IMR-90 (cell line): ENCODE data around the gene RAPSN. TPM values are rescaled to one million over a fixed set of nuclear protein-coding genes. Genes with fewer than 3 reads are reported as not detected.
A peak's percentile ranks its signal among the peaks of the same experiment; 100 is the strongest.

Experiments
- ATAC-seq: fragments of 200-7000 bp; cut with Tn5 transposase; 2 replicates; pipeline ENCODE4 v1.9.1; 2020; ENCODE audit warnings: low read depth, mild to moderate bottlenecking, moderate library complexity
- BruUV-seq: library from RNA; stranded (reverse); fragments of 400-500 nt; replicated peaks from 2 replicates; lab custom pipeline; 2021; lab: Mats Ljungman, UMichigan
- CTCF ChIA-PET: fragments of 300-600 bp; formaldehyde crosslinking; extraction: SDS; loops from one replicate; lab custom pipeline; 2021; ENCODE audit warnings: antibody characterized with exemption; lab: Yijun Ruan, JAX
- POLR2A ChIA-PET: fragments of 300-600 bp; sonication (Branson Sonifier 250); formaldehyde crosslinking; loops from one replicate; lab custom pipeline; 2022; ENCODE audit warnings: antibody characterized with exemption; ENCODE audit not compliant: unreplicated experiment; lab: Charles Lee
- DNase-seq: peaks from one replicate; pipeline ENCODE4 v3.0.0; 2013
- H2AFZ ChIP-seq: replicated peaks from 2 replicates; pipeline ENCODE3; 2013; ENCODE audit warnings: low read length, mild to moderate bottlenecking; ENCODE audit not compliant: poor library complexity
- H2AK5ac ChIP-seq: 2 replicates; pipeline ENCODE4 v1.6.1; 2013; ENCODE audit warnings: low read depth, low read length, inconsistent platforms
- H2AK9ac ChIP-seq: replicated peaks from 2 replicates; pipeline ENCODE3; 2013; ENCODE audit warnings: mild to moderate bottlenecking, low read depth, low read length, moderate library complexity; ENCODE audit not compliant: poor library complexity
- H2BK120ac ChIP-seq: 2 replicates; pipeline ENCODE4 v1.6.1; 2013; ENCODE audit warnings: low read depth, low read length, inconsistent platforms
- H2BK15ac ChIP-seq: 3 replicates; pipeline ENCODE4 v1.6.1; 2013; ENCODE audit warnings: low read depth, low read length, inconsistent platforms
- H2BK20ac ChIP-seq: 2 replicates; pipeline ENCODE4 v1.6.1; 2013; ENCODE audit warnings: low read depth, mild to moderate bottlenecking, inconsistent platforms, low read length, moderate library complexity
- H2BK5ac ChIP-seq: 2 replicates; pipeline ENCODE4 v1.6.1; 2013; ENCODE audit warnings: mild to moderate bottlenecking, low read depth, low read length, inconsistent platforms; ENCODE audit not compliant: poor library complexity, severe bottlenecking
- H3K14ac ChIP-seq: replicated peaks from 2 replicates; pipeline ENCODE4 v1.6.1; 2013; ENCODE audit warnings: low read depth, low read length, inconsistent platforms
- H3K18ac ChIP-seq: 2 replicates; pipeline ENCODE4 v1.6.1; 2013; ENCODE audit warnings: low read depth, low read length, control low read depth
- H3K23ac ChIP-seq: 2 replicates; pipeline ENCODE4 v1.6.1; 2013; ENCODE audit warnings: low read depth, low read length, inconsistent platforms
- H3K27ac ChIP-seq: 2 replicates; pipeline ENCODE4 v1.5.1; 2013; ENCODE audit warnings: mild to moderate bottlenecking, control low read depth, low read length; ENCODE audit not compliant: insufficient read depth
- H3K27me3 ChIP-seq: 2 replicates; pipeline ENCODE4 v1.6.1; 2013; ENCODE audit warnings: low read length; ENCODE audit not compliant: control insufficient read depth, insufficient read depth
- H3K36me3 ChIP-seq: 2 replicates; pipeline ENCODE4 v1.6.1; 2013; ENCODE audit warnings: low read length, mixed read lengths; ENCODE audit not compliant: control insufficient read depth, insufficient read depth
- H3K4ac ChIP-seq: 2 replicates; pipeline ENCODE4 v1.6.1; 2013; ENCODE audit warnings: low read depth, low read length, inconsistent platforms
- H3K4me1 ChIP-seq: 2 replicates; pipeline ENCODE4 v1.6.1; 2013; ENCODE audit warnings: low read length, mixed read lengths; ENCODE audit not compliant: control insufficient read depth, insufficient read depth
- H3K4me2 ChIP-seq: 2 replicates; pipeline ENCODE4 v1.6.1; 2013; ENCODE audit warnings: low read depth, mild to moderate bottlenecking, control low read depth, low read length, moderate library complexity
- H3K4me3 ChIP-seq: 2 replicates; pipeline ENCODE4 v1.5.1; 2013; ENCODE audit warnings: low read depth, mild to moderate bottlenecking, control low read depth, low read length, moderate library complexity; ENCODE audit not compliant: insufficient read depth
- H3K56ac ChIP-seq: 2 replicates; pipeline ENCODE4 v1.6.1; 2013; ENCODE audit warnings: low read length, inconsistent platforms; ENCODE audit not compliant: insufficient read depth; ENCODE audit errors: extremely low read depth
- H3K79me1 ChIP-seq, 2 experiments: 2 replicates each; pipeline ENCODE4 v1.6.1; 2013; ENCODE audit warnings: low read length in 2 of 2, inconsistent platforms in 1 of 2, low read depth in 1 of 2
- H3K9ac ChIP-seq: 2 replicates; pipeline ENCODE4 v1.6.1; 2013; ENCODE audit warnings: low read depth, low read length, control low read depth
- H3K9me1 ChIP-seq: 2 replicates; pipeline ENCODE4 v1.6.1; 2013; ENCODE audit warnings: low read length, inconsistent platforms; ENCODE audit not compliant: insufficient read depth
- H3K9me3 ChIP-seq: 2 replicates; pipeline ENCODE4 v1.6.1; 2013; ENCODE audit warnings: low read length; ENCODE audit not compliant: control insufficient read depth, insufficient read depth
- H4K20me1 ChIP-seq: 2 replicates; pipeline ENCODE4 v1.6.1; 2013; ENCODE audit warnings: low read length, inconsistent platforms; ENCODE audit not compliant: insufficient read depth
- H4K5ac ChIP-seq: 2 replicates; pipeline ENCODE4 v1.6.1; 2013; ENCODE audit warnings: mild to moderate bottlenecking, low read depth, low read length, control low read depth
- H4K8ac ChIP-seq, 2 experiments: 2 replicates each; pipeline ENCODE4 v1.6.1; 2013; ENCODE audit warnings: low read depth in 2 of 2, low read length in 2 of 2, control low read depth in 1 of 2, inconsistent platforms in 1 of 2
- H4K91ac ChIP-seq: 2 replicates; pipeline ENCODE4 v1.6.1; 2013; ENCODE audit warnings: low read depth, low read length, inconsistent platforms; ENCODE audit not compliant: insufficient read depth
- BHLHE40 ChIP-seq: fragments of 150-350 bp; IDR thresholded peaks from 2 replicates; pipeline ENCODE4 v1.6.1; 2016; ENCODE audit warnings: mild to moderate bottlenecking, low read depth, low read length
- CEBPB ChIP-seq: IDR thresholded peaks from 2 replicates; pipeline ENCODE4 v1.6.1; 2012; ENCODE audit warnings: low read depth, low read length, improper control_type of control experiment
- CHD1 ChIP-seq: IDR thresholded peaks from 2 replicates; pipeline ENCODE4 v1.6.1; 2012; ENCODE audit warnings: low read depth, low read length, improper control_type of control experiment
- CTCF ChIP-seq: conservative IDR thresholded peaks from 2 replicates; pipeline ENCODE4 v1.5.1; 2012; ENCODE audit warnings: mild to moderate bottlenecking, low read depth, low read length, improper control_type of control experiment
- ELK1 ChIP-seq: fragments of 150-350 bp; IDR thresholded peaks from 2 replicates; pipeline ENCODE4 v1.6.1; 2016; ENCODE audit warnings: low read depth, mild to moderate bottlenecking, low read length, moderate library complexity, borderline replicate concordance
- FOS ChIP-seq: fragments of 150-350 bp; IDR thresholded peaks from 2 replicates; pipeline ENCODE4 v1.6.1; 2016; ENCODE audit warnings: low read depth, low read length
- MAFK ChIP-seq: IDR thresholded peaks from 2 replicates; pipeline ENCODE4 v1.6.1; 2012; ENCODE audit warnings: low read depth, low read length, improper control_type of control experiment
- MAZ ChIP-seq: IDR thresholded peaks from 2 replicates; pipeline ENCODE4 v1.6.1; 2012; ENCODE audit warnings: low read depth, mild to moderate bottlenecking, low read length, improper control_type of control experiment, moderate library complexity, borderline replicate concordance
- MXI1 ChIP-seq: IDR thresholded peaks from 2 replicates; pipeline ENCODE4 v1.6.1; 2012; ENCODE audit warnings: low read depth, mild to moderate bottlenecking, low read length, moderate library complexity, borderline replicate concordance
- NFE2L2 ChIP-seq: fragments of 150-350 bp; IDR thresholded peaks from 2 replicates; pipeline ENCODE4 v1.6.1; 2016; ENCODE audit warnings: low read depth, mild to moderate bottlenecking, low read length
- POLR2A ChIP-seq: IDR thresholded peaks from 2 replicates; pipeline ENCODE4 v1.6.1; 2012; ENCODE audit warnings: mild to moderate bottlenecking, low read depth, low read length
- RAD21 ChIP-seq: IDR thresholded peaks from 2 replicates; pipeline ENCODE4 v1.6.1; 2012; ENCODE audit warnings: low read length, improper control_type of control experiment
- RCOR1 ChIP-seq: IDR thresholded peaks from 2 replicates; pipeline ENCODE4 v1.6.1; 2012; ENCODE audit warnings: mild to moderate bottlenecking, low read length, improper control_type of control experiment; ENCODE audit not compliant: insufficient replicate concordance
- RFX5 ChIP-seq: IDR thresholded peaks from 2 replicates; pipeline ENCODE4 v1.8.0; 2012; ENCODE audit warnings: low read depth, mild to moderate bottlenecking, low read length, moderate library complexity
- SMC3 ChIP-seq: fragments of 150-350 bp; IDR thresholded peaks from 2 replicates; pipeline ENCODE4 v1.6.1; 2016; ENCODE audit warnings: low read depth, mild to moderate bottlenecking, antibody characterized with exemption, low read length, moderate library complexity
- USF2 ChIP-seq: fragments of 150-350 bp; IDR thresholded peaks from 2 replicates; pipeline ENCODE4 v1.6.1; 2017; ENCODE audit warnings: mild to moderate bottlenecking, antibody characterized with exemption, low read length, low read depth
- WGBS, 2 experiments: methylation state at CpG; one replicate each; pipeline versions ENCODE4 v1.1.5 to v1.1.7; 2013; ENCODE audit warnings: missing lambda C conversion rate in 2 of 2; ENCODE audit not compliant: insufficient read length in 1 of 2; ENCODE audit errors: extremely low coverage in 2 of 2; 5-methylcytosine and 5-hydroxymethylcytosine counted together
- dilution Hi-C: fragments of 300-500 bp; cut with HindIII; formaldehyde crosslinking; loops from one replicate; pipeline ENCODE4 v1.14.3; 2018; ENCODE audit warnings: low sequenced_read_pairs; ENCODE audit not compliant: unreplicated experiment
- in situ Hi-C: fragments of 300-500 bp; cut with MboI; formaldehyde crosslinking; loops from 3 replicates; pipeline ENCODE4 v1.14.3; 2019; ENCODE audit warnings: low sequenced_read_pairs, inconsistent platforms, mixed read lengths
- intact Hi-C: fragments of 100-400 bp; cut with micrococcal nuclease; formaldehyde crosslinking; loops from 2 replicates; pipeline ENCODE4 v1.10.0; 2022
- polyA plus RNA-seq, 3 experiments: library from polyadenylated mRNA; depleted of rRNA; stranded (reverse); fragments of >200 nt; gene quantifications; 2 replicates each; pipeline ENCODE4 v1.2.3, GENCODE V29; 2012; ENCODE audit warnings: low replicate concordance in 1 of 3
- total RNA-seq: library from RNA; depleted of rRNA; stranded (reverse); fragments of >200 nt; gene quantifications from 2 replicates; pipeline ENCODE4 v1.2.3, GENCODE V29; 2012

The RAPSN gene
- total and polyA plus RNA-seq, 2 of the 4 experiments (the other 2 are of a cell fraction), result 0.03 TPM; not detected in 1

GRCh38 chr11:47477753-47478152 lies 28.8 kb upstream of the RAPSN start:
- no peak overlapping the region for H4K5ac ChIP-seq
- peaks cover 59% of the 10 kb centered on the region for H3K36me3 ChIP-seq
- no peak overlapping the region for H3K56ac ChIP-seq
- H3K4me2 ChIP-seq, result no peak overlapping the region
- H2AK9ac ChIP-seq, result no peak overlapping the region
- dilution Hi-C loops (no loop called here), intact Hi-C loops (loop anchor here (1.0 kb wide), 1 partner anchor 140 kb away; no protein-coding TSS in a partner anchor), in situ Hi-C loops (no loop called here)
- peaks cover 36 to 68% of the 10 kb centered on the region in 2 experiments for H3K79me1 ChIP-seq
- ChIA-PET POLR2A (no interaction called here), CTCF (no interaction called here)
- H2BK20ac ChIP-seq, result no peak overlapping the region
- no CpG with 5 or more reads among the region's 4 CpGs for WGBS, 2 experiments
- no peak overlapping the region for H4K8ac ChIP-seq
- DNase-seq (no peak), ATAC-seq (no peak)
- H2BK5ac ChIP-seq, result peak overlapping the region; percentile 21
- no peak overlapping the region for H3K9ac ChIP-seq
- no peak overlapping the region for H3K14ac ChIP-seq
- no peak overlapping the region for H3K18ac ChIP-seq
- TF ChIP-seq NFE2L2 (no peak), RFX5 (no peak), CEBPB (no peak), MAFK (no peak), ELK1 (no peak), RAD21 (no peak), FOS (no peak), POLR2A (no peak), RCOR1 (no peak), SMC3 (no peak), MXI1 (no peak), MAZ (no peak), USF2 (no peak), CTCF (no peak), BHLHE40 (no peak), CHD1 (no peak)
- peaks cover 9% of the 10 kb centered on the region; the same call in 1 of the 2 replicates for H3K9me1 ChIP-seq
- H2AFZ ChIP-seq, result no peak overlapping the region
- H3K4ac ChIP-seq, result no peak overlapping the region
- H2BK15ac ChIP-seq, result no peak overlapping the region
- H3K4me3 ChIP-seq, result no peak overlapping the region
- no peaks in the 10 kb centered on the region for H3K9me3 ChIP-seq
- BruUV-seq, result no TSS peak
- H2BK120ac ChIP-seq, result no peak overlapping the region
- H3K23ac ChIP-seq, result no peak overlapping the region
- H3K27ac ChIP-seq, result no peak overlapping the region
- peaks cover 23% of the 10 kb centered on the region for H4K20me1 ChIP-seq
- peaks cover 7% of the 10 kb centered on the region for H3K4me1 ChIP-seq
- no peak overlapping the region for H4K91ac ChIP-seq
- no peak overlapping the region for H2AK5ac ChIP-seq
- H3K27me3 ChIP-seq, result no peaks in the 10 kb centered on the region
